Neural crest cell (in vitro differentiated cells): ENCODE data around the gene SLC7A4. TPM values are rescaled to one million over a fixed set of nuclear protein-coding genes. Genes with fewer than 3 reads are reported as not detected.
A peak's percentile ranks its signal among the peaks of the same experiment; 100 is the strongest.

ENCODE experiments used
- DNase-seq: peaks from one replicate; pipeline ENCODE4 v3.0.0; 2021; ENCODE audit warnings: low read depth, mixed read lengths, low spot score
- H3K27ac Mint-ChIP-seq: one replicate; pipeline ENCODE4 v1.8.0; 2021; ENCODE audit warnings: mild to moderate bottlenecking, mixed read lengths; ENCODE audit not compliant: unreplicated experiment
- H3K27me3 Mint-ChIP-seq: 2 replicates; pipeline ENCODE4 v1.8.0; 2021; ENCODE audit warnings: low read depth, mild to moderate bottlenecking, mixed read lengths
- H3K36me3 Mint-ChIP-seq: 2 replicates; pipeline ENCODE4 v1.8.0; 2021; ENCODE audit warnings: low read depth, mild to moderate bottlenecking, mixed read lengths
- H3K4me1 Mint-ChIP-seq: 2 replicates; pipeline ENCODE4 v1.8.0; 2021; ENCODE audit warnings: mixed read lengths
- H3K4me3 Mint-ChIP-seq: one replicate; pipeline ENCODE4 v1.8.0; 2021; ENCODE audit warnings: mild to moderate bottlenecking, mixed read lengths
- H3K9me3 Mint-ChIP-seq: 2 replicates; pipeline ENCODE4 v1.8.0; 2021; ENCODE audit warnings: mixed read lengths
- total RNA-seq: library from RNA; stranded (reverse); gene quantifications from 2 replicates; pipeline ENCODE4 v1.2.1, GENCODE V29; 2021
- TF ChIP-seq, protein P1 (sequence below): fragments of 200-600 bp; sonication (generic); conservative IDR thresholded peaks from 2 replicates; pipeline ENCODE4 v1.5.0; 2021; ENCODE audit warnings: antibody characterized with exemption, mild to moderate bottlenecking

The SLC7A4 gene
- total RNA-seq, 1 donor from 2014 or later, result 0.26 TPM

GRCh38 chr22:21001601-21002325 is 30.6 kb downstream of the SLC7A4 start, which contains the start of gene THAP7:
THAP7 (minus strand) TSS chr22:21002118; CDS start chr22:21001911, 207 bp downstream.
- Mint-ChIP-seq H3K27me3 (peaks cover 5% of the 10 kb centered on the region), H3K4me1 (peaks cover 26% of the 10 kb centered on the region), H3K4me3 (peak within 1 kb of the TSS; percentile 98), H3K9me3 (no peaks in the 10 kb centered on the region), H3K27ac (peak within 1 kb of the TSS; percentile 99), H3K36me3 (no peaks in the 10 kb centered on the region)
- peak; percentile 91 for DNase-seq
- TF ChIP-seq, protein P1, sequence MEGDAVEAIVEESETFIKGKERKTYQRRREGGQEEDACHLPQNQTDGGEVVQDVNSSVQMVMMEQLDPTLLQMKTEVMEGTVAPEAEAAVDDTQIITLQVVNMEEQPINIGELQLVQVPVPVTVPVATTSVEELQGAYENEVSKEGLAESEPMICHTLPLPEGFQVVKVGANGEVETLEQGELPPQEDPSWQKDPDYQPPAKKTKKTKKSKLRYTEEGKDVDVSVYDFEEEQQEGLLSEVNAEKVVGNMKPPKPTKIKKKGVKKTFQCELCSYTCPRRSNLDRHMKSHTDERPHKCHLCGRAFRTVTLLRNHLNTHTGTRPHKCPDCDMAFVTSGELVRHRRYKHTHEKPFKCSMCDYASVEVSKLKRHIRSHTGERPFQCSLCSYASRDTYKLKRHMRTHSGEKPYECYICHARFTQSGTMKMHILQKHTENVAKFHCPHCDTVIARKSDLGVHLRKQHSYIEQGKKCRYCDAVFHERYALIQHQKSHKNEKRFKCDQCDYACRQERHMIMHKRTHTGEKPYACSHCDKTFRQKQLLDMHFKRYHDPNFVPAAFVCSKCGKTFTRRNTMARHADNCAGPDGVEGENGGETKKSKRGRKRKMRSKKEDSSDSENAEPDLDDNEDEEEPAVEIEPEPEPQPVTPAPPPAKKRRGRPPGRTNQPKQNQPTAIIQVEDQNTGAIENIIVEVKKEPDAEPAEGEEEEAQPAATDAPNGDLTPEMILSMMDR, result no peak

DNA sequence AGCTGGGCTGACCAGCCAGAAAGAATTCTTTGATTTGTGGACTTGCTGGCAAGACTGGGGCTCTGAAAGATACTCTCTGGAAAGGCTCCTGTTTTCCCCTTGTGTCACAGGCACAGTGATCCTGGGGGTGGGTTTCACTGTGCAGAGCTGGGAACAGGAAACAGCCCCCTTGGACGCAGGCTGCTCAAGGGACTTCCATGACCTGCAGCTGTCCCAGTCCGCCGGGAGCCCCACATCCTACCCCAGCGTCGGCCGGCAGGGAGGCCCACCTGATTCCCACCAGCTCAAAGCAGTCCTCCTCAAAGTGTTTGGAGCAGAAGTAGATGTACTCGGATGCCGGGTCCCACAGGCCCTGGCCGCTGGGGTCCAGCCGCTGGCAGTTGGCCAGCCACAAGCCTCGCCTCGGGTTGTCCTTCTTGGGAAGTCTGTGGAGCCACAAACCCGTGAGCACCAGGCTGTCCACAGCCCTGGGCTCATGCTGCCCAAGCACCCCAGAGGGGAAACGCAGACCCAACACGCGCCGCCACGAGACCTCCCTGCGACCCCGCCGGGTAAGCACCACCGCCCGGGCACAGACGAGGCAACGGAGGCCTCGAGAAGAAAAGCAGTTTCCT is 31.3 kb downstream of the SLC7A4 start:
- Mint-ChIP-seq H3K9me3 (no peaks in the 10 kb centered on the region), H3K4me1 (peaks cover 26% of the 10 kb centered on the region), H3K27me3 (peaks cover 5% of the 10 kb centered on the region), H3K27ac (peak overlapping the region; percentile 97), H3K4me3 (peak overlapping the region; percentile 98), H3K36me3 (no peaks in the 10 kb centered on the region)
- DNase-seq, result peak; percentile 28
- TF ChIP-seq, protein P1, result no peak

- TF ChIP-seq, protein P1, result no peak
- peaks cover 26% of the 10 kb centered on the region for H3K4me1 Mint-ChIP-seq
- peaks cover 5% of the 10 kb centered on the region for H3K27me3 Mint-ChIP-seq
- H3K4me3 Mint-ChIP-seq, result peak overlapping the region; percentile 98
- no peak for DNase-seq
- H3K27ac Mint-ChIP-seq, result peak overlapping the region; percentile 97
- no peaks in the 10 kb centered on the region for H3K9me3 Mint-ChIP-seq
- no peaks in the 10 kb centered on the region for H3K36me3 Mint-ChIP-seq
Measured at GRCh38 chr22:21000207-21000986, 32.0 kb downstream of the SLC7A4 start.

GRCh38 chr22:20999350-21000206 is 32.8 kb downstream of the SLC7A4 start:
- Mint-ChIP-seq H3K27ac (no peak overlapping the region), H3K36me3 (no peaks in the 10 kb centered on the region), H3K27me3 (peaks cover 5% of the 10 kb centered on the region), H3K9me3 (no peaks in the 10 kb centered on the region), H3K4me1 (peaks cover 26% of the 10 kb centered on the region), H3K4me3 (peak overlapping the region; percentile 98)
- DNase-seq, result no peak
- TF ChIP-seq, protein P1, result no peak
